CD1c-positive myeloid dendritic cell (primary cell): ENCODE data around the gene PRRC2C.
"Not testable (repeated sequence)": the region's sequence is repeated elsewhere in the genome, so short reads cannot be mapped to it uniquely, and the experiment has no call there.

ENCODE experiments used
- DNase-seq: peaks from one replicate; pipeline ENCODE4 v3.0.0-alpha.2; 2016; ENCODE audit errors: extremely low spot score

PRRC2C gene

DNA sequence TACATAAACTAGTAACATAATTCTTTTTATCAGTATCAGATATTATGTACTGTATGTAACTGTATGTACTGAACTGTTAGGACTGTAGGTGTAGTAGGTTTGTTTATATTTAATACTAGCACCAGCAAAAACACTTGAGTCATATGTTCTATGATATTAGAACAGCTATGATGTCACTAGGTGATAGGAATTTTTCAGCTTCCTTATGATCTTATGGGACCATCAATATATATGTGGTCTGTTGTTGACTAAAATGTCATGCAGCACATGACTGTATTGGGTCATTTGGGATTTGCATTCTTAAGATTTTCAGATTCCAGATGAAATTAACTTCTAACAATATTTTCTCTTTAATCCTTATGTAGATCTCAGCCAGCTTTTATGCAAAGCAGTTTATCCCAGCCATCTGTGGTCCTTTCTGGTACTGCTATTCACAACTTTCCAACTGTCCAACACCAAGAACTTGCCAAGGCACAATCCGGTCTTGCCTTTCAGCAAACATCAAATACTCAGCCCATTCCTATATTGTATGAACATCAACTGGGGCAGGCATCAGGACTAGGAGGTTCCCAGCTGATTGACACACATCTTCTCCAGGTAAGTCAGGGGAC lies 98.4 kb downstream of the PRRC2C start:
- DNase-seq, result no peak

DNA sequence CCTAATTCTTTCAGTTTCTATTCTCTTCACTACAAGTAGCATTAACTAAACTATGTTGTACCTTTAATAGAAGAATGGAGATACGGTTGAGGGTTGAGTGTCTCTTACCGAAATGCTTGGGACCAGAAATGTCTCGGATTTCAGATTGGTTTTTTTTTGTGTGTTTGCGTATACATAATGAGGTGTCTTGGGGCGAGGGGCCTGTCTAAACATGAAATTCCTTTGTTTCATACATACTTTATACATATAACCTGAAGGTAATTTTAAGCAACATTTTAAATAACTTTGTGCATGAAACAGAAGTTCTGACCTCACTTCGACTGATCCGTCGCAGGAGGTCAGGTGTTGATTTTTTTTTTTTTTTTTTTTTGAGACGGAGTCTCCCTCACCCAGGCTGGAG lies 100.4 kb downstream of the PRRC2C start:
- no peak for DNase-seq

DNA sequence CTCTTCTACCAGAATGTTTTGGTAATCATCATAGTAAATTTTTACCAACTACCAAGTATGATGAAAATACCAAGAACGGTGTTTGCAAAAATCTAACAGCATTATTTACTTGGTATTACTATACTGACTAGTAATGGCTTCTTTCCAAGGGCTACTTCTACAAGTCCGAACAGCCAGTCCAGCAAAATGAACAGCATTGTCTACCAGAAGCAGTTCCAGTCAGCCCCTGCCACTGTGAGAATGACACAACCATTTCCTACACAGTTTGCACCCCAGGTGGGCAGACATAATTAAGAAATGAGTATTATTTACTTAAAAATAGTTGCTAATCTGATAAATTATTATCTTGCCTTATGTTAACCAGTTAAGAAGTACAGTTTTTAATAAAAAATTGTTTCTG lies 102.9 kb downstream of the PRRC2C start:
- DNase-seq, result no peak

DNA sequence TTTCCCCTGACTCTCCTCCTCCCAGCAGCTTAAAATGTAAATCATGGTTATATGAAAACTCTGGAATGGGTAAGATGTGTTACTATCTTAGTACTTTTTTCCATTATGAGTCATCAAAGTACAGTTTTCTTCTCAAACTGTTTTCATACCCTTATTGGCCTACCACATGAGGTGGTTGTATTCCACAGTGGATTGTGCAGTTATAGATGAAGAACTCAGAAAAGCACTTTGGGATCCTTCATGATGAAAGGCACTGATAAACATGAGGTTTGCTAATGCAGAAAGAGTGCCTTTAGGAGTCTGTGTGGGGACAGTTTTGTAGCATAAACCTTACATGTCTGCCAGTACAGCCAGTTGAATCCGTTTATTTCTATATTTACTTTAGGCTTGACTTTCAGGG lies 104.7 kb downstream of the PRRC2C start:
- no peak for DNase-seq

DNA sequence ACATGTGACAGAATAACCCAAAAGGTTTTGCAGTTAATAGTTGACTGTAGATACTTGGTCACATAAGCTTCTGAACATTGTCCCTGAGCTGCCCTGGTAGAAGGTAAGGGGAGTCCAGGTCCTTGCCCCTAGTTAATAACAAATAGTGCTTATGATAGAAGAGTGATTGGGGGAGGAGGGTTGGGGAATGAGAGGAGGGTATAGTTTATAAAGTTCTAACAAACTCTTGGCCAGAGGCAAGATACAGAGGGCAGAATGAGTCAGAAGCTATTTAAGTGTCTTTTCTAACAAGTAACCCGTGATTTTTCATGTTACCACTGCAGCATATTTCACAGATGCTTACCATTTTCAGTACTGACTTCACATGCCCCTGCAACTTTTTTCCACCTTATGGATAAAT lies 110.0 kb downstream of the PRRC2C start:
- no peak for DNase-seq

DNA sequence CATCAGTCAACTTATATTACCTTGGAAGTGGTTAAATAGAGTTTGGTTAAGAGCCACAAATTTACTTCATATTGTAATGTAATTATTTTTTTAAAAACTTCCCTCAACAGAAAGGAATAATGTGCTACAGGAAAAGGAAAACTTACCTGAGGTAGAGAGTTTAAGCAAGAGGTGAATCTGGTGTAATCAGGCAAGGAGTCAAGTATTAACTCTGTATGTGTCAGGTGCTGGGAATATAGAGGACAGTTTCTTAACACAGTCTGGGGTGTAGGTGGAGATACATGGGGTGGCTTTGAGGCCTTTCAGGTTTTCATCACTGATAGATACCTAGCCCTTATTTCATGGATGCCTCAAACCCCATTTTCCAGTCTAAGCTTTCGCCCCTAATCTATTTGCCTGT lies 110.8 kb downstream of the PRRC2C start:
- DNase-seq, result no peak

DNA sequence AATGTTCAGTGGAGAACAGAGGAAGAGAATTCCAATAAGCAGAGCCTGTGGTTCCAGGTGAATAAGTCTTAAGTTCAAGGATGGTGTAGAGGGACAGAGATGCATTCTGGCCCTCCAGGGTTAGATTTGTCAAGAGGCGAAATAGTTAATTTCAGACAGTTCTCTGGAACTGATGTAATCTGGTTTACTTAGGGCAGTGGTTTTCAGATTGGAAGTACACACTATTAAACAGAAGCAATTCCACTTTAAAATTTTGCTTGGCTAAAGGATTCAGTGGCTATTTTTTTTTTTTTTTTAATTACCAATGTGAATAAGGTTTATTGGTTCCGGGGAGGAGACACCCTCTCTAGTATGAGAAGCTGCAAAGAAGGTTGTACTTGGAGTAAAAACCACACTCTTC lies 111.4 kb downstream of the PRRC2C start:
- no peak for DNase-seq

DNA sequence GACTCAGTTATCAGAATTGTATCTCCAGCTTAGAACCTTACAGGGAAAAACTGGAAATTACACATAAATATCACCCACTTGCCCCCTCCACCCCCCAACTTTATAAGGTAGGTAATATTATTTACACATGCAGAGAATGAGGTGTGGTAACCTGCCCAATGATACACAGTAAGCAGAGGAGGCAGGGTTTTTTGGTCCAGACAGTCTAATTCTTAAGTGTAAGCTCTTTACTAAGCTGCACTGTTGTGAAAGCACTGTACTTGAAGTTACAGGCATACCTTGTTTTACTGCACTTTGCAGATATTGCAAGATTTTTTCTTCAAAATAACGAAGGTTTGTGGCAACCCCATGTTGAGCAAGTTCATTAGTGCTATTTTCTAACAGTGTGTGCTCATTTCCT lies 111.9 kb downstream of the PRRC2C start:
- DNase-seq, result no peak

DNA sequence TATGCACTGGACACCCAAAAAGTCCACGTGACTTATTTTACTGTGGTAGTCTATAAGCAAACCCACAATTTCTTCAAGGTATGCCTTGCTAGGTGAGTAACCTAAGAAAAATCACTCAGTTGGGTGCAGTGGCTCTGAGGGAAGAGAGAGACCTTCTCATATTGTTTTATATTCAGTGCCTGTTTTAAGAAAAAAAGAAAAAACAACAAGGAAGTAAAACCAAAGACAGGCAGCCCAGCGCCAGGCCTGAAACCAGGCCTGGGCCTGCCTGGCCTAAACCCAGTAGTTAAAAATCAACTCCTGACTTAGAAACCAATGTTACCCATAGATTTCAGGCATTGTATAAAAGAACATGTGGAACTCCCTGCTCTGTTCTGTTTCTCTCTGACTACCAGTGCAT lies 115.0 kb downstream of the PRRC2C start:
- not testable (repeated sequence) for DNase-seq

DNA sequence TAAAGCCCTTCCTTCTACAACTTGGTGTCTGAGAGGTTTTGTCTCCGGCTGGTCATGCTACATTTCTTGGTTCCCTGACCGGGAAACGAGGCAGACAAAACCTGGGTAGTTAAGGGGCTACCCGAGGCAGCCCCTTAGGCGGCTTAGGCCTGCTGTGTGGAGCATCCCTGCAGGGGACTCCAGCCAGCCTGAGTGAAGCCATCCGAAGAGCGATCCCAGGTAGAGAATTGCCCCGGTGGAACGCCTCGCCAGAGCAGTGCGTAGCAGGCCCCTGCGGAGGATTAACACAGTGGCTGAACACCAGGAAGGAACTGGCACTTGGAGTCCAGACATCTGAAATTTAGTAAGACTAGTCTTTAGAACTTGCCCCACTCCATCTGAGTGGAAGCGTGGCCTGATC lies 115.5 kb downstream of the PRRC2C start:
- DNase-seq, result no peak

DNA sequence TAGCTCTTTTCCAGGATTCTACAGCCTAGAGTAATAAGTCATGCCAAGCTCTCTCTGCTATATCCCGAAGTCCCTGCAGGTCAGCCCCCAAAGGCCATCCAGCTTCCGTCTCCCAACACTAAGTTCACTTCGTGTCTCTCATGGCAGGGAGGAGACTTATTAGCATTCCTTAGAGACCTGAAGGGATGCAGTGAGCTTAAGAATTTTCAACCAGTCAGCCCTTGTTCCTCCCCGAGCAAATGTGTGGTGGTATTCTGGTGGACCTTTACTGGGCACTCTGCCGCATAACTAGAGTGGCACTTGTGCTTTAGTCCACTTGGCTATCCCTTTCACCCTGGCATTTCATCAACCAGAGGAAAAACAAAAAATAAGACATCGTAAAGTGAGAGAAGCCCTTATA lies 117.7 kb downstream of the PRRC2C start:
- DNase-seq, result not testable (repeated sequence)

DNA sequence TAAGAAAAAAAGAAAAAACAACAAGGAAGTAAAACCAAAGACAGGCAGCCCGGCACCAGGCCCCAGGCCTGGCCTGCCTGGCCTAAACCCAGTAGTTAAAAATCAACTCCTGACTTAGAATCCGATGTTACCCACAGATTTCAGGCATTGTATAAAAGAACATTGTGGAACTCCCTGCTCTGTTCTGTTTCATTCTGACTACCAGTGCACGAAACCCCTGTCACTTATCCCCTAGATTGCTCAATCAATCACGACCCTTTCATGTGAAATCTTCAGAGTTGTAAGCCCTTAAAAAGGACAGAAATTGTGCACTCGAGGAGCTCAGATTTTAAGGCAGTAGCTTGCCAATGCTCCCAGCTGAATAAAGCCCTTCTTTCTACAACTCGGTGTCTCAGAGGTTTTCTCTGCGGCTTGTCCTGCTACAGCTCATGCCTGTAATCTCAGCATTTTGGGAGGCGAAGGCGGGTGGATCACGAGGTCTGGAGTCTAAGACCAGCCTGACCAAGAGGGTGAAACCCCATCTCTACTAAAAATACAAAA lies 121.1 kb downstream of the PRRC2C start:
- DNase-seq, result no peak

DNA sequence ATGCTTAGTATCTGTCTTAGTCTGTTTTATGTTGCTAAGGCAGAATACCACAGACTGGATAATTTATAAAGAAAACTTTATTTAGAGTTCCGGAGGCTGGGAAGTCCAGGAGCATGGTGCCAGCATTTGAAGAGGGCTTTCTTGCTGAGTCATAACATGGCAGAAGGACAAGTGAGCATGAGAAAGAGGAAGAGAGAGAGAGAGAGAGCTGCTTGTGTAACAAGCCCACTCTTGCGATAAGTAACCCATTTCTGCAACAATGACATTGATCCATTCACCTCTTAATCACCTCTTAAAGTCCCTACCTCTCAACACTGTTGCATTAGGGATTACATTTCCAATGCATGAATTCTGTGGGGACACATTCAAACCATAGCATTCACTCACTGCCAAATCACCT lies 125.1 kb downstream of the PRRC2C start:
- no peak for DNase-seq

DNA sequence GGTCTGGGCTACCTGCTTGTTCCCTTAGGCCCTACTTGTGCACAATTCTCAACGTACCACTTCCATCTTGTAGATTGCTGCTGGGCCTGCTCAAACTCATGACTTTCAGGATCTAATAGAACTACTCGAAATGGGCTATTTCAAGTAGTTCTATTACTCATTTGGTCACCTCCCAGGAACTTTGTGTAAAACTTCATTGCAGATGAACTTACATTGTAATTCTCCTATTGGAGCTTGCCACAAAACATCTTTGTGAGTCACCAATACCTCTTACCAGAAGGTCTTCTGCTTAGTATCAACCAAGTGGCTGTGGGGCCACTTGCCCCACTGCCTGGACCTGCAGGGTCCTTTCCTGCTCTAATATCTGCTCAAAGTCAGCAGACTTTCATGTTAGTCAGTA lies 126.0 kb downstream of the PRRC2C start:
- DNase-seq, result no peak

DNA sequence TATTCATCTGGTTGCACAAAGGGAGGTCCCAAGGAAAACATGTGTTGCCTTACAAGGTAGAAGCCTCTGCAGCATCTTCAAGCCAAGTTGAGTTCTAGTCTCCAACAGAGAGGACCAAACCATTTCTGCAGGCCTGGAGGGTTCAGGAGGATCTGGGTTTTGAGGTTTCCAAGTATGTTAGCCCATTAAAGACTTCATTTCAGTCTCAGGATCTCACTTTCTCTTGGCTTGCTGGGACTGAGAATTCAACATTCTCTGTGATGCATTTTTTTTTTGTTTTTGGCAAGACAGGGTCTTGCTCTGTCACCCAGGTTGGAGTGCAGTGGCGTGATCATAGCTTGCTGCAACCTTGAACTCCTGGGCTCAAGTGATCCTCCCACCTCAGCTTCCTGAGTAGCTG lies 128.0 kb downstream of the PRRC2C start:
- no peak for DNase-seq

DNA sequence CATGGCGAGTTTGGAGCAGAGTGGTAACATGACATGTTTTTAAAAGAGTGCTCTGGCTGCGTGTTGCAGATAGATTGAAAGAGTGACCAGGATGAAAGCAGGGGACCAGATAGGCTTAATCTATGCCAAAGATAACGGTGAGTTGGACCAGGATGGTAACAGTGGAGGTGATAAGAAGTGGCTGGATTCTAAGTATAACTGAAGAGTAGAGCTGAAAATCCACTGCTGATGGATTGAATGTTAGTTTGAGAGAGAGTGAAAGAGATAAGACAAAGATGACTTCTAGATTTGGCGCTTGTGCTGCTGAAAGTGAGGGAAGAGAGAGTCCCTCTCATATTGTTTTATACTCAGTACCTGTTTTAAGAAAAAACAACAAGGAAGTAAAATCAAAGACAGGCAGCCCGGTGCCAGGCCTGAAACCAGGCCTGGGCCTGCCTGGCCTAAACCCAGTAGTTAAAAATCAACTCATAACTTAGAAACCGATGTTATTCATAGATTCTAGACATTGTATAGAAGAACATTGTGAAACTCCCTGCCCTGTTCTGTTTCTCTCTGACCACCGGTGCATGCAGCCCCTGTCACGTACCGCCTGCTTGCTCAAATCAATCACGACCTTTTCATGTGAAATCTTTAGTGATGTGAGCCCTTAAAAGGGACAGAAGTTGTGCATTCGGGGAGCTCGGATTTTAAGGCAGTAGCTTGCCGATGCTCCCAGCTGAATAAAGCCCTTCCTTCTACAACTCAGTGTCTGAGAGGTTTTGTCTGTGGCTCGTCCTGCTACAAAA lies 130.0 kb downstream of the PRRC2C start:
- not testable (repeated sequence) for DNase-seq

DNA sequence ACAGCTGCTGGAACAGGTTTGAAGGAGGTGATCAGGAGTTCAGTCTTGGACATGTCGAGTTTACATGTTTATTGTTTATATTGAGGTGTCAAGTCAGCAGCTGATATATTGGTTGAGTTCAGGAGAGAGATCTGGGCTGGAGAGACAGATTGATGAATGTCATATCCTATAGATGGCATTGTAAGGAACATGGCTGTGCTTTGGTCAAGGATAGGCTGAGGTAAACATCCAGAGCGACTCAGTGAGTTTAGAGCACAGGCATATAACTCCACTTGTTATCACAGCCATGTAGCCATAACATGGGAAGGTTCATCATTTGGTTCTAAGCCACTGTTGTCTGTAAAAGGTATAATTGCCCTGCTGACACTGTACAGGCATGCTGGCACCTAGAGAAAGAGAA lies 131.3 kb downstream of the PRRC2C start:
- DNase-seq, result no peak

DNA sequence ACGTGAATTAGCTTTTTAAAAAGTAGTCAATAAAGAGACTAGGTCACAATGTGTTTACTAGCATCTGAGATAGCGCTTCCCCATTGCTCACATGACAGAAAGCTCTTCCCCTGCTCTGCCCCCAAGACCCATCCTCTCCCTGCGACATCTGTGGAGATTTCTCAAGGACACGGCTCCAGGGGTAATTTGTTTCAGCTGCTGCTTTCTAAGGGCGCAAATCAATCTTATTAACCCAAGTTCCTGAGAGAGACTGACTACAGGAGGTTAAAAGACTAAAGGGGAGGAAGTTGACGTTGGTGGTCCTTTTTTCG lies 136.8 kb downstream of the PRRC2C start, which contains the start of gene MYOCOS:
Gene MYOCOS (plus strand): TSS at position 92 of the 311 bp plus-strand sequence. CDS start 1,641 bp downstream, outside the sequence.
- no peak for DNase-seq

DNA sequence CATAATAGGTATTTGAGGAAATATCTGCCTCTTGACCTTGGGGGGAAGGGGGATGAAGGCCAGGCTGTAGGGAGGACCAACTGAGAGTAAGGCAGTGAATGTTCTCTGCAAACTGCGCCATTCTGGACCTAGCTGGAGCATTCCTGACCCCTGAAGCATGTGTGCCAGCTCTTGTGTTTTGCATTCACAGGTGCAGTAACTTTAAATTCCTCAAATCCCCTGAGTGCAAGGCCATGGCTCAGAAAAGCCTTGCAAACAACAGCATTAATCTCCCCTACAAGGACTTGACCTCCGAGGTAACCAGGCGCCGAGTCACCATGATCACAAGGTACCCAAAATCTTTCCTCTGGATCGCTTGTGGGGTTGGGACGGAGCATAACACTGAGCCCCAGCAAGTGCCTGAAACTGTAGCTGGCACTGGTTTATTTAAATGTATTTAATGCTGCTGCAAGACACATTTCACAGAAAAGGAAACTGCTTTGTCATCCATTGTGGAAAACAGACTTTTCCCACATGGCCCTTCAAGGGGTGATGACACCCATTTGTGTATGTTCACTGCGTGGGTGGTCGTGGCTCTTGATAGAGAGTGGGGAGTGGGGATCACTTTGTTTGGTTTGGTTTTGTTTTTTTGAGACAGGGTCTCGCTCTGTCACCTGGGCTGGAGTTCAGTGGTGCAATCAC lies 138.5 kb downstream of the PRRC2C start:
- DNase-seq, result no peak

DNA sequence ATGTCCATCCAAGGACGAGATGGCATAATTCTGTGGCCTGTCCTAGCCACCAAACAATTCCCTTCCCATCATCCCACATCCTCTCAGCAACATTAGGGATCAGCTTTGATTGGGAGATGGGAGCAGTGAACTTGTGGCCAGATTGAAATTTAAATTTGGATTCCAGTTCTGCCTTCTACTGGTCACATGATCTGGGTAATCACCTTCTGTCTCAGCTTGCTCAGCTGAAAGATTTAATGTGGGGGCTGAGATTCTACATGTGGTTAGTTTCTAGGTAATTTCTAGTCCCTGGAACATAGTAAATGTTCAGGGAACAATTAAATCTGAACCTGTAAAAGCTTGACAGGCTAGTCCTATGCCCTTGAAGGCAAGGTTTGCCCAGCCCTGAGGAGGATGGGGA lies 139.9 kb downstream of the PRRC2C start:
- no peak for DNase-seq

DNA sequence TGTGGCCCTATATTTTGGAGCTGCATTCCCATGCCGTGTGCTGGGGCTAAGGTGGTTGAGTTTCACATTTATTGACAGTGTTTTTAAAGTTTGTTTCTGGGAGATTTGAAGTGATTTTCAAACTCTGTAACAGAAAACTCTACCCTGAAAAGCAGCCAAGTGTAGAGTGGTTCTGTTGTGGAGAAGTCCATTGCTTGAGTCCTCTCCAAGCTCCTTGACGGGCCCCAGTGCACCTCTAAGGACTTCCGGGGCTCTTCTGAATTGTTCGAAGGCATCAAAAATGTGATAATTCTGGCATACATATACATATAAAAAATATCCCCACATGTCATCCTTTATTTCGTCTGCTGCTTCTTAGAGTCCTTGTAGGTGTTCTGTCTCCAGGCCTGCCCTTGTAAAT lies 141.7 kb downstream of the PRRC2C start:
- no peak for DNase-seq

DNA sequence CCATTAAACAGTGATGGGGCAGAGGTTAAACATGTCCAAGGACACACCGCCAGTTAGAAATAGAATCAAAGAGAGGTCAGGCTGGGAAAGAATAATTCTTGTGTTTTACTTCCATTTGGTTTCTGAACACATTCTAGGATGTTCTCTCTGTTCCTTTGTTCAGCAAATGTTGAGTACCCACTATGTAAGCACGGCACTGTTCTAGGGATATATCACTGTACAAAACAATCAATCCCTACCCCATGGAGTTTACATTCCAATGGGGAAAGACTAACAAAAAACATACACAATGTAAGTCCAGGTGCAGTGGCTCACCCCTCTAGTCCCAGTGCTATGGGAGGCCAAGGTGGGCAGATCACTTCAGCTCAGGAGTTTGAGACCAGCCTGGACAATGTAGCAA lies 142.9 kb downstream of the PRRC2C start:
- DNase-seq, result no peak

DNA sequence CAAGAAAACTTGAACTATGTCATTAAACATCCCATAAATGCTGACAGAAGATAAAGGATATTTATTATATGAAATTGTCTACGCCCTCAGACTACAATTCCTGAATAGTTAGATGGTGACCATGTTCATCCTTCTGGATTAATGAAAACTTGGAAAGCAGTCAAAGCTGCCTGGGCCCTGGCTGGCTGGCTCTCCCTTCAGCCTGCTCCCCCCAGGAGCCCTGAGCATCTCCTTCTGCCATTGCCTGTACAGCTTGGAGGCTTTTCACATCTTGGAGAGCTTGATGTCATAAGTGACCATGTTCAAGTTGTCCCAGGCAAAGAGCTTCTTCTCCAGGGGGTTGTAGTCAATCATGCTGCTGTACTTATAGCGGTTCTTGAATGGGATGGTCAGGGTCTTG lies 150.3 kb downstream of the PRRC2C start:
- no peak for DNase-seq
